ENCODE results near the gene C1orf122.

The C1orf122 gene

DNA sequence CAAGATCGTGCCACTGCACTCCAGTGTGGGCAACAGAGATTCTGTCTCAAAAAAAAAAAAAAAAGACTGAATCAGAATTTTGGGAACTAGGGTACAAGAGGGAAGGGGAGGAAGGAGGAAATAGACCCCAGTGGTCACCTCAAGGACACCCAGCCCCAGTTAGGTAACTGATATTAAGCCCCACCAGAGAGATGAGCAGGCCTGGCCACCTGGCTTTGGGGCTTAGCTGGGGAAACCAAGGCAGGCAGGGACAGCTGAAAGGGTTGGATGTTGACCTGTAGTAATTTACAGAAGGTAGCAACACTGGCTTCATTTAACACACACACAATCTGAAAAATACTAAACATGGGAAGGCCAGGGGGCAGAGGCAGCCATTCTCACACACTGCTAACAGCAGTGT lies 5.2 kb upstream of the C1orf122 start:
- no peak for FAIRE-seq

DNA sequence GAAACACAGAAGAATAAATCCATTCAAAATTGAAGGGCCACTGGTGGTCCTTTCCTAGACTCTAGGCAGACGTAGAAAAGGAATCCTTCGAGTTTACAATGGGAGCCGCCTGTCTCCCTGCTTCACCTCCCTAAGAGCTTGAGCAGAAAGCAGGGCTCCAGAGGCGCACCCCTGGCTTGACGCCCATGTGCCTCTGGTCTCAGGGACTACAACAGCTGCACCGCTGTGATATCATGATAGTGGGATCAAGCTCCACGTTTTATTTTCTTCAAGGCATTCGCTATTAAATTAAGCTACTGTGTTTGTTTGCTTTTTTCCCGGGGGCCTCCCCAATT lies 403 bp upstream of the C1orf122 start:
- no peak for FAIRE-seq

DNA sequence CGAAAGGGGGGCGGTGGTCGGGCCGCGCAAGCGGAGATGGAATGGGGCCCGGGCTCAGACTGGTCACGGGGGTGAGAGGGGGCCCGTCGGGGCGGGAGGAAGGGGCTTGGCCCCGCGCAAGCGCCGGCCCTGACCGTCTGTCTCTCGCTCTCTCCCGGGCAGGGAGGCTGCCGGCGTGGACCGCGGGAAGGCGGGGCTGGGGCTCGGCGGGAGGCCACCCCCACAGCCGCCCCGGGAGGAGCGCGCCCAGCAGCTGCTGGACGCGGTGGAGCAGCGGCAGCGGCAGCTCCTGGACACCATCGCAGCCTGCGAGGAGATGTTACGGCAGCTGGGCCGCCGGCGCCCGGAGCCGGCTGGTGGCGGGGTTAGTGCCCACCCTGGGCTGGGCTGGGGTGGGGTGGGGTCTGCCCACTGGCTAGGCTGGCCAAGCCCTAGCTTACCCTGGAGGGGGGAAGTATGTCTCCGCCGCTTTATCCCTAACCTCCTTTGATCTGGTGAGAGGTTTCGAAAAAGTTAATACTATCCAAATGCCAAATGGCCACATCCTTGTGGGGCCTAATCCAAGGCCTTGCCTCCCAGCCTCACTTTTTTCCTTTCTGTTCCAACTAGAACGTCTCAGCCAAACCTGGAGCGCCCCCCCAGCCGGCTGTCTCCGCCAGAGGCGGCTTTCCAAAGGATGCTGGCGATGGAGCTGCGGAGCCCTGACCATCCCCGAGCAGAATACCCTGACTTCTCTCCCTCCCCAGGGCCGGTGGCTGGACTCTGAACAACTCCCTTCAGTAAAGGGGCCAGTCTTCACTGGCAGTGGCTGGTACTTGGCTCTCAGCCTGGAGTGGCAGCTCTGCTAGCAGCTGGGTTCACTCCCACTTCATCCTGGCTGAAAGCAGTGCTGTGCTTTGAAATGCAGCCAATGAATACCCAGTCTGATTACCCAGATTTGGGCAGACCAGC lies 1.1 kb downstream of the C1orf122 start:
- no peak for FAIRE-seq

DNA sequence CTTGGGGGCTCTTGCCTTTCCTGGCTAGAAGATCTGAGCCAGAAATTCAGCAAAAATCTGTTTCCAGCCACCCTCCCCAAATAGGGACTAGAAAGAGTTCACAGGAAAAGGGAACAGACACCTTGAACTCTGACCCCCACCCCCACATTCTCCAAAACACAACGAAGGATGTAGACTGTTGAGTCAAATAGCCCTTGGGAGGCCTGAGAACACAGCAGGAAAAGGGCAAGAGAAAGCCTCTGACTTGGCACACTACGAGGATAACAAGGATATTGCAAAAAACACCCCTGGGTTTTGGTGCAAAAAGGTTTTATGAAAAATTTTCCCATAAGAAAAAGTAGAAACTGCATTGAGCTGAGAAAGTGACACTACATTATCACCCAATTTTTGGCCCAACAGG lies 2.4 kb downstream of the C1orf122 start:
- FAIRE-seq, result no peak

DNA sequence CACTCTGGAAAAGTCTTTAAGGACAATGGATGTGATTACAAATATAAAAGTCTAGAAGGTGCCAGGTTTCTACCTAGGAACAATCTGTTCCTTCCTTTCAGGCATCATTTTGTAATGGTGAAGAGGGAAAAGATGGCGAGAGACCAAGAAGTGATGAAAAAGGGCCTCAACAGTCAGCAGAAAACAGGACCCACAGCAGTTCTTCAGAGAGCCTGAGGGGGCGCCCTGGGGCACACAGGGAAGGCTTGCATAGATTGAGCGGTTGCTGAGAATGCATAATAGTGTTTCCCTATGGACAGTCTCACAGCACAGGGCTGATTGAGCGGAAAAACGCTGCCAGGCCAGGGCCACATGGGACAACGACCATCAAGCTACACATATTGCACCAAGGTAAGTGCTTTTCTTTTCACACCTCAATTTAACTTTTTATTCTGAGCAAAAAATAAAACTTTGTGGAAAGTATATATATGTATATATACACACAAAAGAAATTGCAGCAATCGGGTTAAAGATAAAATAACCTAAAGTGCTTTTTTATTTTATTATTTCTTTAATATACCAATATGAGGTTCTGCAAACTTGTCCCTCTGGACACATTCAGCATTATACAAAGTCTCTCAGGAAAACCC lies 3.6 kb downstream of the C1orf122 start:
- FAIRE-seq, result peak; percentile 70

DNA sequence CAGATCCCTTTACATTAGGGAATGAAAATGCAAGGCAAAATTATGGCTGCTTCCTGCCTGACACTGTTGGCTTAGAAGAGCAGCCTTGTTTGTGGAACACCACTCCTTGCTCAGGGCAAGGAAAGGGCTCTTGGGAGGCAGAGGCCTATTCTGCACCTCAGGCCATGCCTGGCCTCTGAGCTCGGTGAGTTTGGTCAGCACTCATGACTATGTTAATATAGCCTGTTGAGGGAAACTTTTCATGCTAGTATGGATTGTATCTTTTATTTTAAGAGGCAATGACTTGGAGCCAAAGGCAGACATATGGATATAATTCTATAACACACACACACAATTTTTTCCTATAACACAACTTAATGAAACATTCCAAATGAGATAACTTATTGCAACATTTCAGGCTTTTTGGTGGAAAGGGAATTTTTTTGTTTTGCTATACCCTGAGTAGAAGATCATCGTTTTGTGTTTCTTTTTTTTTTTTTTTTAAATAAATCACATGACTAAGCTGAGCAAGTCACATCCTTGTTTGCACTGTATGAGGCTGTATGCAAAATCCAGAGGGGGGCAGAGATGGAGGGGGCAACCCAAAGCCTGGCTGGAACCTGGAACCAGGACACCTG lies 6.0 kb downstream of the C1orf122 start:
- FAIRE-seq, result no peak

DNA sequence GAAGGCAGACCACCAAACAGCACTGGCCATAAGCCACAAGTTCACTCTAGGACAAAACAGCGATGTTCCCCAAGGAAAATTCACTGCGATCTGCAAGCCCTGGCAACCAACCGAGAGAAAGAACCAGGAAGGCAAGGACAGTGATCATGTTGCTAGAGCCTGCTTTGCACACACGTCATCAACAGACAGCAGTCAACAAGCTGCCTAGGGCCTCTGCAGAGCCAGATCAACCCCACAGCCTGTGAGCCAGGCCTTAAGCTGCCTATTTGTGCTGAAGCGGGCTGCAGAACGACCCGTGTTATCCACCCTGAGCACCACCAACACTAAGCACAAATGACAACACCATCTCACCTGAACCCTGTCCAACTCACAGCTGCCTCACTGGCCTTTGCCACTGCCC lies 6.7 kb downstream of the C1orf122 start:
- no peak for FAIRE-seq

DNA sequence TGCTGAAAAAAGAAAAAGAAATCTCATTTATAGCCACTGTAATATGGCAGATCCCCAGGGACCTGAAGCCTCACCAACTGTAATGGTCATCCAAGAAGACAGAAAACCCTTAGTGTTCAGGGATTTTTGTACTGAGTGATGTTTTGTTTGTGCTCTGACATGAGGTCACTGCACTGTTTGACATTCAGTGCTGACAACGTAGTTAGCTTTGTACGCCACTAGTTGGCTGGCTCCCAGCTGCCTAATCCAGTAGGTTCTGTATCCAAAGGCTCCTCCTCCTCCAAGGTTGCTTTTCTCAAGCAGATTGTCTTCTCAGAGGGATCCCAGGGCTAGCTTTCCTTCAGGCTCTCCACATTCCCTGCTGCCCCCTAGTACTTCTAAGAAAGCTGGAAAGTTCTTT lies 9.9 kb downstream of the C1orf122 start:
- FAIRE-seq, result no peak

DNA sequence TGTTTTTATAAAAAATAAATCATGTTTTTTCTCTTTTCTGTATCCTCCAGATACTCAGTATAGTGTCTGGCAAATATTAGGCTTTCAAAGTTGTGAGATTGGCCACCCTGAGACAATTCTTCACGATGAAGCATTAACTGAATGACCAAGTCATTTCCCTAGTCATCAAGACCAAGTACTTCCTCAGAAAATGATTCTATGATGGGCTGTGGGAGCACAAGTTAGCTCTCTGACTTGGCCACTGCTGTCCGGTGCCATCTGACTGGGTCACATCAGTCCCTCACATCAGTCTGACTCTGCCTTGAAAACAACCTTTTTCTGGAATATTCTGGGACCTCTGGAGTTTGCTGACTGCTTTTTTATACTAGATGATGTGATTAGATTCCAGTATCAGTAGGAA lies 13.9 kb downstream of the C1orf122 start:
- FAIRE-seq, result no peak

DNA sequence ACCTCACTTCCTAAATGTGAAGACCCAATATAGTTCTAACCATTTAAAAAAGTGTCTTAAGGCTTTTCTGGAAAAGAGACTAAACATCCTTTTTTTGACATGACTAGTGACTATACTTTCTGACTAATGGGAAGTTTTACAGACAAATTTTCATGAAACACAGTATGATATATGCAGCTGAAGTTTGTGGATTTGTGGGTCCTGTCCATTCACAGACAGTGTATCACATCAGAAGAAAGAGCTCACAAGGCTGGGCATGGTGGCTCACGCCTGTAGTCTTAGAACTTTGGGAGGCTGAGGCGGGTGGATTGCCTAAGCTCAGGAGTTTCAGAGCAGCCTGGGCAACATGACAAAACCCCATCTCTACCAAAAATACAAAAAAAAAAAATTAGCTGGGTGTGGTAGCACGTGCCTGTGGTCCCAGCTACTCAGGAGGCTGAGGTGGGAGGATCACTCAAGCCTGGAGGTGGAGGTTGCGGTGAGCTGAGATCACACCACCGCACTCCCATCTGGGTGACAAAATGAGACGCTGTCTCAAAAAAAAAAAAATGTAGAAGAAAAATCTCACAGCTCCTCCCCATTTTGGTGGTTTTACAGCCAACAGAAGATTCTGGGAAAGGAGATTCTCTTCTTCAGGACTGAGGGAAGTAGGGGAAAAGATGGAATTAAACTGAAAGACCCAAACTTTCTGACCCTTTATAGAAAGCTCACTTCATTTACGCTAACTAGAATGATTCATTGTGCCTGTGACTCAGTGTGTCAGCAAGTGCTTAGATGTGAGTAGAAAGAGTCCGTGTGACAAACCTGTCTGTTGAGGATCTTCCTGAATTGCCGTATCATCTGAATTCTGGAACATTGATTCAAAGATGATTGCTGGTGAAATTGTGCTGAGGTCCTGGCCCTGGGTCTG lies 15.6 kb downstream of the C1orf122 start:
- no peak for FAIRE-seq

DNA sequence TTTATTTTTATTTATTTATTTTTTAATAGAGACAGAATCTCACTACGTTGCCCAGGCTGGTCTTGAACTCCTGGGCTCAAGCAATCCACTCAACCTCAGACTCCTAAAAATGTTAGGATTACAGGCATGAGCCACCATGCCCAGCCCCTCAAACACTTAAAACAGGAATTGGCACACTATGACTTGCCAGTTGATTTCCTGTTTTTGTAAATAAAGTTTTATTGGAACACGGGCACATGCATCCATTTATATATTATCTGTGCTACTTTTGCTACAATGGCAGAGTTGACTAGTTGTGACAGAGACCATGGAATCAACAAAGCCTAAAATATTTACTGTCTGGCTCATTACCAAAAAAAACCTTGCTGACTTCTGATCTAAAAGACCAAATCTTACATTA lies 16.4 kb downstream of the C1orf122 start:
- no peak for FAIRE-seq

DNA sequence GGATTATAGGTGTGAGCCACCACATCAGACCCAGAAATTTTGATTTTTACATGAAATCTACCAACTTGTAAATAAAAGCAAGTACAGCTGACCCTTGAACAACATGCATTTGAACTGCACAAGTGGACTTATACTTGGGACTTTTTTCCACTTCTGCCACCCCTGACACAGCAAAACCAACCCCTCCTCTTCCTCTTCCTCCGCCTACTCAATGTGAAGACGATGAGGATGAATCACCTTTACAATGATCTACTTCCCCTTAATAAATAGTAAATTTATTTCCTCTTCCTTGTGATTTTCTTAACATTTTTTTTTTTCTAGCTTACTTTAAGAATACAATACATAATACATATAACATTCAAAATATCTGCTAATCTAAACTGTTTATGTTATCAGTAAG lies 17.9 kb downstream of the C1orf122 start:
- no peak for FAIRE-seq

DNA sequence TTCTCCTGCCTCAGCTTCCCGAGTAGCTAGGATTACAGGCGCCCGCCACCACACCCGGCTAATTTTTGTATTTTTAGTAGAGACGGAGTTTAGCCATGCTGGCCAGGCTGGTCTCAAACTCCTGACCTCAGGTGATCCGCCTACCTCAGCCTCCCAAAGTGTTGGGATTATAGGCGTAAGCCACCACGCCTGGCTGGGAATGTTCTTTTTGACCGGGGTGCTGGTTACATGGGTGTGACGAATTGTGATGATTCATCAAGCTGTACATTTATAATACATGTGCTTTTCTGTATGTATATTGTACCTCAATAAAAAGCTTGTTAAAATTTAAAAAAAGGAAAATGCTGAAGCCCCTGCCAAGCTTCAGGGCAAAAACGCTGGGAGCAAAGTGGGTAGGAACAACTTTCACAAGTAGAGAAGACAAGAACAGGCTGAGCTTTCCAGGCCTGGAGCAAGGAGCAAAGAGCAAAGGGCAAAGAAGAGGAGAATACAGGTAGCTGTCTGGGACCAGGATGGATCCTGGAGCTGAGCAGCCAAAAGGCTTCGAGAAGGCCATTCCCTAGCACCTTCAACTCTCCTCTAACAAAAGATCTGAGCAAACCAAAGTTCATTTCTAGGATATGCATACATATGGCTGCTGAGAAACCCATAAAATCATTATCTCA lies 21.0 kb downstream of the C1orf122 start:
- no peak for FAIRE-seq

DNA sequence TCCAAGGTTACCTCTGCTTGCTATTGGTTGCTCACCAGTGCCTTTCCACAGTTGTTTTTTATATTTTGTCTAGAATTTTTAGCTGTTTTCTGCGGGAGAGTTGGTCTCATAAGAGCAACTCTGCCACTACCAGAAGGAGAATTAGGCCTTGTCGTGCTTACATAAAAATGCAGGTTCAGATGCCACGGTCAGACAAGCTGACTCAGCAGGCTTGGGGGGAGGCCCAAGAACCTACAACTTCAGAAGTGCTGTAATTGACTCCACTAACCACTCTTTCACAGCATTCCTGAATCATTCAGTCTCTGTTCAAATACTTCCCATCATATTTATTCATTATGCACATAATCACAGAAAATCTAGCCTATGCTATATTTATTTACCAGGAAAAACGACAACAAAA lies 23.5 kb downstream of the C1orf122 start:
- FAIRE-seq, result no peak

DNA sequence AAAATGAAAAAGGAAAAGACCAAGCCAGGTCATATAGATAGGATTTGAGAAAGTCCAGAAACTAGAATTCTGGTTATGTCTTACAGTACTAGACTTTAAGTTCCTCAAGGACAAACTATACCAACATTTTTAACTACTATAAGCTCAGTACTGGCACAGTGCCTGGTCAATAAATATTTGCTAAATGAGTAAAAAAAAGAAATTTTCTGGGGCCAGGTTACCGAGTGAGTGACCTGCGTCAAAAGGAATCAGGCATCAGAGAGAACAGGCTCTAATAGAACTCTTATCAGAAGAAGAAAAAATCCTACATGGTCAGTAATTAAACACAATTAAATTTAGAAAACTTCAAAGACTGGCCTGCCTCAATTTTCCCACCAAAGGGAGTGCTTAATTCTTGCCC lies 24.2 kb downstream of the C1orf122 start:
- FAIRE-seq, result no peak

DNA sequence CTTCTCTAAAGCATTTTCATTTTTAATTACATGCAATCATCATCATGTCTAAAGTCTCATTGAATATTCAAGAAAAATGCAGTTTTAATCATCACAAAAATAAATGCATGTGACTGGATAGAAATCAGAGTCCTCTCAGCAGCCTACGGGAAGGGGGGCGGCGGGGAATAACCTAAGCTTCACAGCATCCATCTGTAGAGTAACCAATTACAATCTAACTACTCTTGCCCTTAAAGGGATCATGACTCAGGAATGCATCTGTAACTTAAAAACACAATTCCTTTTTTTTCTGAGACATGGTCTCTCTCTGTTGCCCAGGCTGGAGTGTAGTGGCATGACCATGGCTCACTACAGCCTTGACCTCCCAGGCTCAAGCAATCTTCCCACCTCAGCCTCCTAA lies 29.2 kb downstream of the C1orf122 start:
- no peak for FAIRE-seq

DNA sequence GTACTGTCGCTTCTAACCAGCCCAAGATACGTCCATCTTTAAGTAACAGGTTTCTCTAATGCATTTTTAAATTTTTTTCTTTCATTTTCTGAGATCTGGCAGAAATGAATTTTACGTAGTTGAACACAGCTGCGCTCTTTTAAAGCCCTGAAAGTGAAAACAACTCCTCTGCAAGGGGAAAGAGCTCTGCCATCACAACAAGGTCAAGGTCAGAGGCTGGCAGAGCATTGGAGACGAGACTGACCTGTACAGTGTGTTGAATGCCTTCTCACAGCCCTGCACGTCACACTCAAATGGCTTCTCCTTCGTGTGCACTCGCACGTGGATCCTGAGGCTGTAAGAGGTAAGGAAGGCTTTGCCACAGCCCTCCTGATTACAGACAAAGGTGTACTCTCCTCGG lies 32.1 kb downstream of the C1orf122 start:
- FAIRE-seq, result no peak

DNA sequence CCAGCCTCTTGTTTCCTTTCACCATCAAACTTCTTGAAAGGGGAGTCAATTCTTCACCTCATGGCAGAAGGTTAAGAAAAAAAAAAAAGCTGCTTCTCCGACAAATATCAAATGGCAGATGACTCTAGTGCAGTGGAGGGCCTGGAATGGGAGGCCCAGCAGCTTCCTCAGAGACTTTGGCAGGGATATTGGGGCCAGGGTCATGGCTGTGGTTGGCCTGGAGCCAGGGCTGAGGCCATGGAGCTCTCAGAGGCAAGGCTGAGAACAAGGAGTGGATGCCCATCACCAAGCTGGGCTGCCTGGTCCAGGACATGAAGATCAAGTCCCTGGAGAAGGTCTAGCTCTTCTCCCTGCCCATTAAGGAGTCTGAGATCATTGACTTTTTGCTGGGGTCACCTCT lies 33.1 kb downstream of the C1orf122 start:
- FAIRE-seq, result no peak

DNA sequence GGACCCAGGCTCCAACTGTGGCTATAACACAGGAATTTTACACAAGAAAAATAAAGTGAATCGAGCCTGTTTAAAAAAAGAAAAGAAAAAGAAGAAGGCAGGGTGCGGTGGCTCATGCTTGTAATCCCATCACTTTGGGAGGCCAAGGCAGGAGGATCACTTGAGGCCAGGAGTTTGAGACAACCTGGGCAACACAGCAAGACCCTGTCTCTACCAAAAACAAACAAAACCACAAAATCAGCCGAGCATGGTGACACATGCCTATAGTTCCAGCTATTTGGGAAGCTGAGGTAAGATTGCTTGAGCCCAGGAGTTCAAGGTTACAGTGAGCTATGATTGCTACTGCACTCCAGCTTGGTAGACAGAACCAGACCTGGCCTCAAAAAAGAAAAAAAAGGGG lies 34.1 kb downstream of the C1orf122 start:
- FAIRE-seq, result no peak

DNA sequence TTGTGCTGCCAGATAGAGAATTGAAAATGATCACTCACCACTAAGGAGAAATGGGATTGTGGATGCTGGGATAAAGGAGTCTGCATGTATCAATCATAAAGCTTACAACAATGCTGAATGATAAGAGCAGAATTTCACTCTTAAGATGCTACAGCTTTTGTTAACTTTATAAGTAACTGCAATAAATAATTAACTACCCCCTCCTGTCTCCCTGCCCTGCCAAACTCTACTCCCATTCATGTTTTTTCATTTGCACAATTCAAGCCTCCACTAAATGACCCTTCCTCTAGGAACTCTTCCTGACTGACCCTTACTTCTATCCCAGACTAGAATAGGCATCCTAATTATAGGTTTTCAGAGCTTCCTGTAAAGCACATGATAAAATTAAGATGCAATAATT lies 36.9 kb downstream of the C1orf122 start:
- no peak for FAIRE-seq

DNA sequence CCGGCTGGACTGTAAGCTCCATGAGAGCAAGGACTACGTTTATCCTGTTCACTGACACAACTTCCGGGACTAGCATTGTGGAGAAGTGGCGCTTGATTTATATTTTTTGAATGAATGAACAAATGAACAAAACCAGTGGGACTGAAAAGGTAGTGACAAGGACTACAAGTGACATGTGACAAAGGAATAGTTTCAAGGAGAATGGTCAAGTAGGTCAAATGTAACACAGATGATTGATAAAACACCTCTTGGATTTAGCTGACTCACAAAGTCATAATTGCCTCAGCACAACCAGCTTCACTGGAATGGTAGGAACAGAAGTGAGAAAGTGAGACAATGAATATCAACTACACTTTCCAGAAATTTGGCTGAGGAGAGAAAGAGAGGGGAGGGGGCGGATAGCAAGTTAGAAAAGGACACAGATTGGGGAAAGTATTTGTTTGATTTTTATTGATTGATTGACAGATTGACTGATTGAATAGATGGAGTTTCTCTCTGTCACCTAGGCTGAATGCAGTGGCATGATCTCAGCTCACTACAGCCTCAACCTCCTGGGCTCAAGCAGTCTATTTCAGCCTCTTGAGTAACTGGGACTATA lies 37.6 kb downstream of the C1orf122 start:
- no peak for FAIRE-seq

DNA sequence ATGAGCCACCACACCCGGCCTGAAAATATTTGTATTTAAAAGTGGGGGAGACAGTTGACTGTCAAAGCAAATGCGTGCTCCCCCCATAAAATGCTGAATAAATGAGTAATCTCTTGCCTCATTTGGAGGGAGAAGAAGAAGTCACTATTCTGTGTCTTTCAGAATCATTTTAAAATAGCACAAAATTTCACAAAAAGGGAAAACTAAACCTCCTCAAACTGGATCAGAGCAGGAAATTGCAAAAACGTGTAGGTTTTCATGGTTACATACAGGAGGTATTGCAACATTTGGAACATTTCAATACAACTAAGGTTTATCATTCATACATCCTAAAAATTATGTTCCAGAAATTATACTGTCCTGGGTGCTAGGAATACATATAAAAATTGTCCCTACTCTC lies 38.2 kb downstream of the C1orf122 start:
- FAIRE-seq, result no peak
